ENCODE results near the gene CCDC57.

CCDC57 gene

DNA sequence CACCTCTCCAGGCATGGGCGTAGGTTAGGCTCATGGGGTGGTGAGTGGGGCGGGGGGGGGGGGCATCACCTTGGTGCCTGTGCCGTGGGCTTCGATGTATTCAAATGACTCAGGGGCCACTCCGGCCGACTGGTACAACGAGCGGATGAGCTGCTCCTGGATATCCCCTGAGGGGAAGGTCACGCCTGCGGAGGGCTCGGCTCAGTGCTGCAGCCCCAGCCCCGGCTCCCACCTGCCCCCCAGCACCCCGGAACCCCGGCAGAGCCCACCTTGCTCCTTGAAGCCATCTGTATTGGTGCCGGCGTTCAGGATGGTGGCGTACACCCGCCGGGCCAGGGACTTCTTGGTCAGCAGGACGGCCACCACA lies 120.0 kb downstream of the CCDC57 start:
- no peak for DNase-seq (ENCODE audit: low spot score)

DNA sequence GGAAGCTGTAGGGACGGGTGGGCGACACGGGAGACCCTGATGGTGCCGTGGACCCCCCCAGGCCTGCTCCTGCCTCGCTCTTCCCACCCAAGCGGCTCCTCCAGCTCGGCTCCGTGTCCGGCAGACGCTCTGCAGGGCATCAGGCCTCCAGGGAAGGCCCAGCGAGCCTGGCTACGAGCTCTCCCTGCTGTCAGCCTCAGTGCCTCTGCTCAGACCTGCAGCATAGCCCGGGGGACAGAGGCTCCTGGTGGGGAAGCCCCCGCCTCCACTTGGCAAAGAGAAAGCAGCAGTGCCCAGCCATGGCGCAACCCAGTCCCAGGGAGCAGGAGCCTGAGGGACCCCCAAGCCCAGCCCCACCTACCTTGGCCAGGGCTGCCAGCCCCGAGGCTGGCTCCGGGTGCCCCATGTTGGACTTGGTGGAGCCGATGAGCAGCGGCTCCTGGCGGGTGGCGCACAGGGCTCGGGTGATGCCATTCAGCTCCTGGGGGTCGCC lies 120.5 kb downstream of the CCDC57 start:
- DNase-seq (ENCODE audit: low spot score): no peak

GRCh38 chr17:82091264-82092066 lies 121.2 kb downstream of the CCDC57 start:
- no peak for DNase-seq (ENCODE audit: low spot score)

- no peak for DNase-seq (ENCODE audit: low spot score)
Measured at GRCh38 chr17:82090549-82091263, 121.9 kb downstream of the CCDC57 start.

DNA sequence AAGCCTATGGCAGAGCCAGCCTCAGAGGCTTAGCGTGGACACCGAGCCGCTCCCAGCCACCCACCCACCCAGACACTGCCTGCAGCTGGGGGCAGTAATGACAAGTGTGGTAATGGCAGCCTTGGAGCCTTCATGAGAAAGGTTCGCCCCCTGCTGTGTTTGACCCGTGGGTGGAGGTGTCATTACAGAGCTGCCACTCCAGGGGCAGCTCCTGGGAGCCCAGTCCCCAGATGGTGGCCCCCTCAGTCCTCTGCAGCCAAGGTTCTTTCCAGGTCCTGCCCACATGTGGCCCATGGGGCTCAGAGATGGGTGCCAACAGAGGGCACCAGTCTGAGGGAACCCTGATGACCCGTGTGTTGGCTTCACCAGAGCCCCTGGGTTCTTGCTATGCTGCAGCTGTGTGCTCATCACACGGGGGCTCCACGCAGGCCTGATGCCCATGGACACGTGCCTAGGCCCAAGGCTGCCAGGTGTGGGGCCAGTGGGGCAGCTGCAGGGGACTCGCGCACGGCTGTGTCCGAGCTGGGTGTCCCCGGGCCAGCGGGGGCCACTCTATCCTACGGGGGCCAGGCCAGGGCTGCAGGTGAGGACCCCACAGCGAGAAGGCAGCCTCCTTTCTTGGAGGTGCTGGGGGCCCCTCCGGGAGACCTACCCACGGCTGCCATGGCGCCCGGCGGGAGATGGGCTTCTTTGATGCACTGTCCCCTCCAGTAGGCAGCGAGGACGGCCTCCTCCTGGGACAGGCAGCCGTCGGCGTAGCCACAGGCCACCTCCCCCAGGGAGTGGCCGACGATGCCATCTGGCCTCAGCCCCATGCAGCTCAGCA lies 122.7 kb downstream of the CCDC57 start:
- no peak for DNase-seq (ENCODE audit: low spot score)

GRCh38 chr17:82088838-82089722 lies 123.6 kb downstream of the CCDC57 start:
- no peak for DNase-seq (ENCODE audit: low spot score)

DNA sequence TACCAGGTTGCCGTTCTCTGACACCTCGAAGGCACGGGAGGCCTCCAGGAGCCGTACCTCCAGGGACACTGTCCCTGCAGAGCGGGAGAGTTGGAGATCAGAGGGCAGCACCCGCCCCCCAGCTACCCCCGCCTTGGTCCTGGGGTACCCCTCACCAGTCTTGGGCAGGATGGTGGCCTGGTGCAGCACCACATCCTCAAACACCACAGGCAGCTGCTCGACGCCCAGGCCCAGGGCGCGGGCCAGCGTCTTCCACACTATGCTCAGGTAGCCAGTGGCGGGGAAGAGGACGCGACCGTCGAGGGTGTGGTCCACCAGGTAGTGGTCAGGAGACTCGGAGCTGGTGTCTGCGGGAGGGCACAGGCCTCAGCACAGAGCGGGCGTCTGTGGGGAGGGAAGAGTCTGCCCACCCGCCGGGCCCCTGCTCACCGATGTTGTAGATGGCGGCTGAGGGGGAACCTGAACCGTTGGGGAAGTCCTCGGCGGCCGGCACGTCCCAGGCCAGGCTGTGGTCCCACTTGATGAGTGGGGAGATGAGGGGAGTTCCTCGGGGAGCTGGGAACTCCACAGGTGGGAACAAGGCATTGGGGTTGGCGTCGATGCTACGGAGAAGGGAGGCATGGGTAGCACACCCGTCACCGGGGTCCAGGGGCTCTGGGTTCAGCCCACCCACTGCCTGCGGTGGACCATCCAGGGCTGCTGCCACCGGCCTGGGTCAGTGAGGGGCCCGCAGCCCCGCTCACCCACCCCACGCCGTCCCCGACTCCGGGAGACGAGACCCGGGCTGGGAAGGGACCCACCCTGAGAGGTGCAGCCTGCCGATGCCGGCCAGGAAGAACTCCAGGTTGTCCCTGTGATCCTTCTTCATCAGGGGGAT lies 124.4 kb downstream of the CCDC57 start:
- DNase-seq (ENCODE audit: low spot score): no peak

DNA sequence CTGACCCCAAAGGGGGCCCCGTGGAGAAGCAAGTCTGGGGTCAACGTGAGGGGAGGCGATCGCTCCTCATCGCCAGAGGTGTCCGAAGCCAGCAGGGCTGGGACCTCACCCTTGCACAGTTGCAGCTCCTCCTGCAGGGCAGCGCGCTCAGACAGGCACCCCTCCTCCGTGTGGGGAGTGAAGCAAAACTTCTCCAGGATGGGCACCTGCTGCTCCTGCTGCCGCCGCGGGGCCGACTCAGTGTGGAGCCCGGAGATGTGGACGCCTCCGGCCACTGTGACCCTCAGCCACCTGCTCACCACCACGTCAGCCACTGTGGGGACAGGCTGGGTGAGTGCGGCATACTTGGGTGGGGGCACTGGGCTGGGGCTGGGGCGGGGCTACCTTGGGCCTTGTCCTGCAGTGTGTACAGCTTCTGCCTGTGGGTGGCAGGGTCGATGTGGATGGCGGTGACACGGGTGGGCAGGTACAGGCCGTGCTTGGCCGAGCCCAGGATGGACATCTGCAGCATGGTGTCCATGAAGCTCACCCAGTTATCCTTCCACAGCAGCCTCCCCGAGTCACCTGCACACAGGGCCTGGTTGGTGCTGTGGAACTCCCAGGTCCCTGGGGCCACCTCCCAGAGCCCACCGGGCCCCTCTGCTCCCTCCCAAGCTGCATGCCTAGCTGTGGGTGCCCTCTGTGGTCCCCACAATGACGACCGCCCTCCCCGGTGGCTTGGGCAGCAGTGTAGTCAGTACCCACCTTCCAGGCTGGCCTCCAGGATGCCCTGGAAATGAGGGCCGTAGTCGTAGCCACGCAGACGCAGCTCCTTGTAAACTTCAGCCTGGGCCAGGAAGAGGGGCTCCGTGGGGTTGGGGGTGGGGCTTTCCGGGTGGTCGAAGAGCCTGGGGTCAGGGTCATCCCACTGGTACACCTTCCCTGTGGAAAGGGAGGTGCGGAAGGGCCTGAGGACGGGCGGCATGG lies 125.4 kb downstream of the CCDC57 start:
- no peak for DNase-seq (ENCODE audit: low spot score)

- DNase-seq (ENCODE audit: low spot score): no peak
Measured at GRCh38 chr17:82085931-82086764, 126.5 kb downstream of the CCDC57 start.

DNA sequence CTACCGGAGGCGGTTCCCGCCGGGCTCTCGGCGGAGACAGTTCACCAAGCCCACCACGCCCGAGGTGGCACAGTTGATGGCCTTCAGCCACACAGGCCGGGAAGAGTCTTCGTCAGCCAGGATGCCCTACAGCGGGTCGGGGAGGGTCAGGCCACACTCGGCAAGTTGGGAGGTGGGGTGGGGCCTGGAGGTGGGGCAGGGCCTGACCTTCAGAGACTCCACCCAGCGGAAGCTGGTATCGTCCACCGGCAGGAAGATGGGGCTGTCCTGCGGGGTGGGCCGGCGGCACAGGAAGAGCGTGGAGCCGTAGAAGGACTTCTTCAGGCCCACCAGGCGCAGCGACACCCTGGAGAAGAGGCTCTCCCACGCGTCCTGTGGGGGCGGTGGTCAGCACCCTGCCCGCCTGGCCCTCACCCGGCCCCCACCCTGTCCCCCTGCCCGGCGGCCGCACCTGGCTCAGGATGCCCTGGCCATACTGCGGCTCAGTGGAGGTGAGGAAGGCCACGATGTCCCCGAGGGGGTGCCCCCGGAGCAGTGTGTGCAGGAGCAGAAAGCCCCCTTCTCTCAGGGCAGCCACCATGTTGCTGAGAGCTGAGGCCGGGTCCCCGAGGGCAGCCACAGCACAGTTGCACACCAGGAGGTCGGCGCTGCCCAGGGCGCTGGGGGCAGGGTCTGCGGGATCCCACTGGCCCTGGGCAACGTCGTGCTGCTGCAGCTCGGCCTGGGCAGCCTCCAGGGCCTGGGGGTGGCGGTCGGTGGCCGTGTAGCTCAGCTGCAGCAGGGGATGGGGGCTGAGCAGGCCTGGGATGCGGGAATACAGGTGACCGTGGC lies 127.4 kb downstream of the CCDC57 start:
- no peak for DNase-seq (ENCODE audit: low spot score)

- DNase-seq (ENCODE audit: low spot score): no peak
Measured at GRCh38 chr17:82084373-82085030, 128.1 kb downstream of the CCDC57 start.

GRCh38 chr17:82083533-82084359 lies 128.9 kb downstream of the CCDC57 start:
- no peak for DNase-seq (ENCODE audit: low spot score)

DNA sequence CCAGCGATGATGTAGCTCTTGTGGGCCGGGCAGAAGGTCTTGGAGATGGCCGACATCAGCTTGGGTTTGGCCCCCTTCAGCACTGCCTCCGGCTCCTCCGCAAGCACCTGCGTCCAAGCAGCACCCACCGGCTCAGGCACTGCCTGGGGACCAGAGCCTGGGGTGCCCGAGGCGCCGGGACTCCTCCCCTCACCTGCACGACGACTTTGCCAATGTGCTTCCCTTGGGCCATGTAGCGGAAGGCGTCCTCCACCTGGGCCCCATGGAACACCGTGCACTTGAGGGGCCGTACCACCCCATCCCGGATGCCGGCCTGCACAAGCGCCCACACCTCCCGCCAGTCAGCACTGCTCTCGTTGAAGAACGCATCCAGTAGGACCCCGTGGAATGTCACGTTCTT lies 129.6 kb downstream of the CCDC57 start:
- DNase-seq (ENCODE audit: low spot score): no peak

GRCh38 chr17:82082456-82082855 lies 130.2 kb downstream of the CCDC57 start:
- no peak for DNase-seq (ENCODE audit: low spot score)

DNA sequence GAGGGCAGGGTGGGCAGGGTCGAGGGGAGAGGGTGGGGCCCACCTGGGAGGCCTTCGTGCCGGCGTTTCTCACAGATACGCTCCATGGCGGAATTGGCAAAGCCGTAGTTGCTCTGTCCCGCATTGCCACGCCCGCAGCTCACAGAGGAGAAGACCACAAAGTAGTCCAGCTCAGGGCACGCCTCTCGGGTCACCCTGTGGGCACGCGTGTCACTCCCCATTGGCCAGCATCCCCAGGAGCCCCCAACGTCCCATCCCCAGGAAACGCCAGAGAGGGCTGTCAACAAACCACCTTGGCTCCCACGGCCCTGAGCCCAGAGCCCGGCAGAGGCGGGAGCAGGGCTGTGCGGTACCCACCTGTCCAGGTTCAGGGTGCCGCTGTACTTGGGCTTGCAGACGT lies 130.7 kb downstream of the CCDC57 start:
- no peak for DNase-seq (ENCODE audit: low spot score)

DNA sequence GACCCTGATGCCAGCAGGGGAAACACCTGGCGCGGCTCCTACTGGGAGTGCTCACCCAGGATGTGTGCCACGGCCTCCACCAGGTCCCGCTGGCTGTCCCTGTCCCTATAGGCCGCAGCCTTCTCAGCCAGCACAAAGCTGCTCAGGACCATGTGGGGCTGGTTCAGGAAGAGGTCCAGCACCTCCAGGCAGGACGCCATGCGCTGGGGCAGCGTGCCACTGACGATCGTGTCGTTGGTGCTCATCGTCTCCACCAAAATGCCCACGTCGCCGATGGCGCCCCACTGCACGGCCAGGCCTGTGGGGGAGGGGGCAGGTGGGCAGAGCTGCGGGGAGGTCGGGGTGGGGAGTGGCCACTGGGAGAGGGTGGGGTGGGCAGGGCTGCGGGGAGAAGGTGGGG lies 131.1 kb downstream of the CCDC57 start:
- DNase-seq (ENCODE audit: low spot score): no peak

All from CD4-positive, alpha-beta T cell treated with Interleukin-2 at 100 ng/mL for 4 hours (primary cell).